HG03135 (cell line): ENCODE measurements around the gene MTCL1.

Source experiments
- ATAC-seq: cut with Tn5 transposase; IDR thresholded peaks from one replicate; pipeline ENCODE4 v1.9.1; 2021; ENCODE audit warnings: mild to moderate bottlenecking, moderate library complexity; ENCODE audit not compliant: unreplicated experiment

The MTCL1 gene

DNA sequence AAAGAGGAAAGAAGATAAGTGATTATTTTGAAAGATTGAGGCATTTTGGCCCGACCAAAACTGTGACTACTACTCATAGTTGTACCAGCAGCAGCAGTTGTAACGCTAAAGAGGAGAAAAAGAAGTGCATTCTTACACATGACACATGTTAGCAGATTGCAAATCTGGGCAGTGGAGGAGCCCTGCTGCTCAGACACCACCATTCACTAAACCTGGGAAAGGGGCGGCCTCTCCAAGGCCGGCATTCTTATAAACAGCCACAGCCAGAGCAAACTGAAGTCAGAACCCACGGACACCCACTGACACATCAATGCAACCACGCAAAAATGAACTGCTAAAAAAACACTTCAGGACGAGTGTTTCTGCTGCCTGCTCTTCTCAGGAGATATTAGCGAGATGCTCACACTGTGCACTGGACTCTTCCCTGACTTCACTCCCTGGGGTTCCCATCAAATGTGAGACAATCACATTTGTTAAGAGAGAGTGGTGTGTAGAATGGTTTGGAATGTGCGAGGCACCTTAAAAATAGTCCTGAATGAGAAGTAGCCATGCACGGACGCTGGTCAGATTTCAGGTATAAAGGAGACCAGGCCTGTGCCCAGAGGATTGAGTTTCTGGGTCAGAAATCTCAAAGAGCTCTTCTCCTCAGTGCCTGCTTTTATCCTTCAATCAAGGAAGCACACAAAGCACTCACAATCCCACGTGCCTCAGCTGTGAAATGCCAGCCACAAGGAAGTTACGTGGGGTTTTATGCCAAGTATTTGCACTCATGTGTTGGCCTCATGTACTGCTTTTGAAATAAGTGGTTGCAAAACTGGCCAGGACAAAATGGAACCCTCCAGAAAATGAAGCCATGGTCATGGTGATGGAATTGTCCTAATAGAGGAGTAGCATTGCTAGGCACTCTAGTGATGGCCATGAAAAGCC lies 83.4 kb downstream of the MTCL1 start:
- ATAC-seq: no peak

DNA sequence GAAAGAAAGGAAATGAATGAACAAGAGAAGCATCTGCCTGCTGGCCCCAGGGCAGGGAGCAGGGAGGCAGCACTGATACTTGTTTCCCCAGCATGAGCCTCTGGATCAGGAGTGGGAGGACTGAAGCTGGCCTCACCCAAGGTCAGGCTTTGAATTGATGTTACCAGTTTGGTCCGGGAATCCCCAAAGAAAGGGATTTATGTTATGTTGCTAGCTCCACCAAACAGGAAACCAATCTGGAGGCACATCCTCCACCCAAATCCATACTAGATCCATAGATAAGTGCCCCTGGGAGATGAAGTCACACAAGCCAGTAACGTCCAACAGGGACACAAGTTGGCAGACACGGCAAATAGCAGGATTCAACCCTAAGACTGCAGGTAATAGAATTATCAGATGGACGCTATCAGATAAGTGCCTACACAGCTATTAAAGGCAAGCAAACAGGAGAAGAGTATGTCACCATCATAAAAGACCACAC lies 85.9 kb downstream of the MTCL1 start:
- no peak for ATAC-seq

DNA sequence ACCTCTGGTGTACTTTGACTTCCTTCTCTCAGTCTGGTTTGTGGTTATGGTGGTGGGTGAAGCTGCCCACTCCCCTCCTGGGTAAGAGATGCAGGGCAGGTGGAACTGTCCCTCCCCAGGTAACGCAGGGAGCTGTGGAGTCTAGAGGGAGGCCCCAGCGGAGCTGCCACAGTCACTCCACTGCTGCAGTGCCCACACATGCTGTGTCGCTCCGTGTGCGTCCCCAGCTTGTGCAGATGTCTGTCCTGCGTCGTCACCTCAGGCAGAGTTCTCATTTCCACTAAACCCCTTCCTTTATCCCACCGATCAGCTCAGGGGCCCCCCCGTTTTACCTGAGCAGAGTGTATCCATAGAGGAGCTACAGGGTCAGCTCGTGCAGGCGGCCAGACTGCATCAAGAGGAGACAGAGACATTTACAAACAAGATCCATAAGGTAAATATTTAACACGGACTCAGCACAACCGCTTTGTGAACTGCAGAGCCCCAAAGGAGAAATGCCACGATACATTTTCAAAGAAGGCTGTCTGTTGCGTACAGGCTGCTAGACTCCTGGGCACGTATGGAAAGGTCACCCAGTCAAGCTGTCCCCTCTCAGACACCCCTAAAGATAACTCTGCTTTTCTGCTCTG lies 87.4 kb downstream of the MTCL1 start:
- ATAC-seq: no peak

- ATAC-seq: no peak
Observed at GRCh38 chr18:8793445-8794155, 88.2 kb downstream of the MTCL1 start.

GRCh38 chr18:8794156-8794933 lies 89.0 kb downstream of the MTCL1 start:
- no peak for ATAC-seq

GRCh38 chr18:8794934-8795280 lies 89.6 kb downstream of the MTCL1 start:
- ATAC-seq: no peak

GRCh38 chr18:8795586-8796325 lies 90.4 kb downstream of the MTCL1 start:
- no peak for ATAC-seq

- ATAC-seq: no peak
Observed at GRCh38 chr18:8797206-8797605, 91.8 kb downstream of the MTCL1 start.

- no peak for ATAC-seq
Observed at GRCh38 chr18:8799001-8799400, 93.6 kb downstream of the MTCL1 start.

- no peak for ATAC-seq
Observed at GRCh38 chr18:8799596-8800441, 94.5 kb downstream of the MTCL1 start.

DNA sequence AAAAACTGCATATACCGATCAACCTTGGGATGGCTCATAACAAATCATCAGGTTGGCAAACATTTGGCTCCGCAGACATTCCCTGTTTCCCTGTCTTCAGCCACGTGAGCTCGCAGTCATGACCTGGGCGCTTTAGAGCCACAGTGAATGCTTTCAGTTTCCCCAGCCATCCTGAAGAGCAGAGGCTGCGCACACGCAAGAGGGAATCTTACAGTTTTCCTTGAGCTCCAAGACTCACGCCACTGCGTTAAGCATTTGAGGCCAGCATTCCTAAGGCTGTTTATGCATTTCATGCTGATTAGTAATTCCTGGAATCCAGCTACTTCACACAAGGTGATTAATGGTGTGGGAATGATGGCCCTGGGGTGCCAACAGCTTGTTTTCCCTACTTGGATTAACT lies 95.1 kb downstream of the MTCL1 start:
- no peak for ATAC-seq

- no peak for ATAC-seq
Observed at GRCh38 chr18:8800876-8801262, 95.5 kb downstream of the MTCL1 start.

DNA sequence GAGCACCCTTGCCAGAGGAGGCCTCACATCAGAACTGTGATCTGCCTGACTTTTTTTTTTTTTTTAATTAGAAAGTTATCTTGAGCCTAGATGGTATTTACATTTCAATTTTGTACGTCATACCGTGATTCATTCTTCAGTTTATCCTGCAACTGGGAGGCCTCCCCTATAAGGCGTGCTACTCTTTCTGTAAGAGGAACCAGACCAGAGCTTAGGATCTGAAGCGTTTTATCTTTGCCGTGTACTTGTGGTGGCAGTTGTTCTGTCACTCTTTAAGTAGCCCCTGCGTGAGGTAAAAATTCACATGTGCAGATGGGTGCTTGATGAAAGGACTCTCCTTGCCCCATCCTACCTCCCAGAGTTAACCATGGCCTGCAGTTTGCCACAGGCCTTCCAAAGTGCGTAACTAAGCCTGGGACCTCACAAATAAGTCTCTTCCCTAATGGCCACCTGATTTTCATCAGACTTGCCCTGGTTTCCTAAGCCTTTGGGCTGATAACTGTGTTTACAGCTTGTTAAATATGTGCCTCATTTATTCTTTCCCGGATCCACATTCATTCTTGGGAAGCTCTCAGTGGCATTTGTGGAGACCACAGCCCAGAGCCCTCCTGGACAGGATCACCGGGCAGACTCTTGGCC lies 96.0 kb downstream of the MTCL1 start:
- ATAC-seq: no peak

DNA sequence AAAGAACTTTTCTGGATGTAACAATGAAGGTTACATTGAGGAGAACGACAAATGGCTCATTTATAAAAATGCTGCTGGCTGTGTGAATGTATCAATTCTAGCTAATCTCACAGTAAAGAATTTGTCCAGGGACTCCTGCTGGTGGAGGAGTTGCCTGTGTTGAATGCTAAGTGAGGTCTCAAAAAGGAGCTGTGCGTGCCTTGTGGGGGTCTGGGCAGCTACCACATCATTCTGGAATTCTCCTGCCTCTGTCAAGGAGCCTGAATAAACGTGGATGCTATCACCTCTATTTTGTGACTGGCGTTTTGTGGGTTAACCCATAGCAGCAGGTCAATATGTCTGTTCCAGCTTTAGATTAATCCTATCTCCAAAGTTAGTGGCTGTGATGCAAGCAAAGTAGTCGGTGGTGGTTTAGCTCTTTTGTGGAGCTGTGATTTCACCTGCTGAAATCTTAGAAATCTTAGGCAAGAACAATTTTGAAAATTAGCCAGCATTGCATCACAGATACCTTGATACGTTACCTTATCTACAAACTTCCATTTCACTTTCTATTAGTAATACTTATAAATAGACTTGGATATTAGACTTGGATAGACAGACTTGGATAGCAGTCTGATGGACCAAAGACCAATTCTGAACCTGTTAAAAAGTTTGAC lies 96.8 kb downstream of the MTCL1 start:
- ATAC-seq: no peak

- no peak for ATAC-seq
Observed at GRCh38 chr18:8803063-8803795, 97.9 kb downstream of the MTCL1 start.

DNA sequence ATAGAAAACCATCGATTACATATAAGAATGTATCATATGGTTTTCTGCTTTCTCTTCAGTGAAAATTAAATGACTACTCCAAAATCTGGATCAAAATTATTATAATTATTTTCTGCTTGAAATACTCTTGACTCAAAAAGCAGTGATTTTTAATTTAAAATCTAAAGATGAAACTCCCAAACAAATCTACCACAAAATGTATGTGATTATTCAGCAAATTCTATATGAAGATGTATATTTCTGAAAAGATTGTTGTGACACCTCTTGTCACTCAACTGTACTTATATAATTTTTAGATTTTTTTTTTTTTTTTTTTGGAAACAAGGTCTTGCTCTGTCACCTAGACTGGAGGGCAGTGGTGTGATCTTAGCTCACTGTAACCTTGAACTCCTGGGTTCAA lies 98.6 kb downstream of the MTCL1 start:
- no peak for ATAC-seq

GRCh38 chr18:8805552-8805951 lies 100.2 kb downstream of the MTCL1 start:
- ATAC-seq: no peak
